Ascending aorta (tissue), 2 donors: ENCODE data around the gene NXPH4. TPM values are rescaled to one million over a fixed set of nuclear protein-coding genes. Genes with fewer than 3 reads are reported as not detected.

Experiments used
- DNase-seq, 2 donors: peaks; one replicate each; pipeline ENCODE4 v3.0.0-alpha.2; 2019; ENCODE audit warnings: low spot score in 2 of 2
- H3K27ac ChIP-seq, 2 donors: fragments of 200-600 bp; sonication (generic); one replicate each; pipeline ENCODE4 v1.5.1; 2016 to 2017; ENCODE audit warnings: mild to moderate bottlenecking in 1 of 2
- H3K27me3 ChIP-seq: fragments of 200-600 bp; sonication (generic); one replicate; pipeline ENCODE4 v1.5.1; 2017
- H3K36me3 ChIP-seq, 2 donors: fragments of 200-600 bp; sonication (generic); one replicate each; pipeline ENCODE4 v1.5.1; 2016
- H3K4me1 ChIP-seq, 2 donors: fragments of 200-600 bp; sonication (generic); one replicate each; pipeline ENCODE4 v1.5.1; 2016 to 2017; ENCODE audit warnings: mild to moderate bottlenecking in 1 of 2
- H3K4me3 ChIP-seq, 2 donors: fragments of 200-600 bp; sonication (generic); one replicate each; pipeline ENCODE4 v1.5.1; 2016 to 2017; ENCODE audit warnings: mild to moderate bottlenecking in 1 of 2
- H3K9me3 ChIP-seq, 2 donors: fragments of 200-600 bp; sonication (generic); one replicate each; pipeline ENCODE4 v1.5.1; 2016
- intact Hi-C: fragments of 100-400 bp; cut with DNase I; formaldehyde crosslinking; loops from one replicate; pipeline ENCODE4 v1.15.1; 2023
- total RNA-seq: library from RNA; depleted of rRNA; stranded (reverse); fragments of >200 nt; gene quantifications from one replicate; pipeline ENCODE4 v1.1.0, GENCODE V29; 2016
- TF ChIP-seq, protein P1 (sequence below), 3 experiments: fragments of 200-600 bp in 2 of 3; fragments of 450-650 bp in 1 of 3; sonication (generic) in 2 of 3; IDR thresholded peaks; one replicate each; pipeline ENCODE4 v1.5.1; 2016 to 2019; ENCODE audit warnings: antibody characterized with exemption in 3 of 3, mild to moderate bottlenecking in 1 of 3, moderate library complexity in 1 of 3

The NXPH4 gene
- total RNA-seq, 1 donor from 2014 or later = not detected

DNA sequence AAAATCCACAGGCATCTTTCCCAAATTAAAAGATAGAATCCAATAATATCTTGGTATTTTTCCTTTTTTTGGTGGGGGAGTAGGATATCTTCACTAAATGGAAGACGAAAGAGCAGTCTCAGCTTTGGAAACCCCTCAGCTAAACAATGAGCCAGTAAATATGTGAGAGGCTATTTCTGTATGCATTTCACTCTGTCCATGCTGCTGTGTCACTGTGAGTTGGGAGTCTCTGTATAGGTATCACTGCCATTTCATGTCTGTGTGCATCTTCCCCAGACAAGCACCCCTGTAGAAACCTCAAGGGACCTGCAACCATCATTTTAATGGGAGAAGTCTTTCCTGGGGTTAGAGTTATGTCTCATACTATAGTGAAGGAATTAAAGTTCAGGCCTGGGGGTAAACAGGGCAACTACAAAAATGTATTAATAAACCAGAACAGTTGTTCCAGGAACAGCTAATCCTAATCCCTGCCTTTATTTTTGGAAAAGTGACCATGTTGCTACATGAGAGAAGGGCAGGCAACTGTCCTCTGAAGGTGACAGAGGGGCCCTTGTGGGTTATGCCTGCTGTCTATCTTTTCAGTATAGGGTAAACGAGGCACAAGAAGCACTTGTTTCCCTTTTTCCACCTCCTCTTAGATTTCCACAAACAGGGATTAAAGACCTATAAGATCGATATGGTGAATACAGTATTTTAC lies 45.7 kb downstream of the NXPH4 start:
- intact Hi-C loops = no loop called here
- no peaks in the 10 kb centered on the region for H3K9me3 ChIP-seq
- DNase-seq = no peak

DNA sequence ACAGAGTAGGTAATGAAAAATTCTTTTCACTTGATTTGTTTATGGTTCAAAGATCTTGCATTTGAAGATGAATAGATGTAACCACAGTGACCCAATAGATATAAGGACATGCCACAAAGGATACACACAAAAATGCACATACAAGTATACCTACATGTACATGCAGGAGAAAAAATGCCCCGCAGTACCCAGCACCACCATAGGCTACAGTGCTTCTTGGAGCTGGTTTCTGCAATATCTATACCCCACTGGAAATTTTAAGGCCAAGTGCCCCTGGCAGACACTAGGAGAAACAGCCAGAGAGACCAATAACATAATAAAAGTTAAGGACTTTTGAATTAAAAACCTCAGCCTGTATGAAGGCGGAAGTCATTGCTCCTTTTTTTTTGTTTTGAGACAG lies 46.5 kb downstream of the NXPH4 start:
- Histone ChIP-seq H3K27me3 (no peaks in the 10 kb centered on the region), H3K4me3 (no peak overlapping the region), H3K27ac (no peak overlapping the region), H3K9me3 (no peaks in the 10 kb centered on the region), H3K4me1 (no peaks in the 10 kb centered on the region), H3K36me3 (peaks cover 26 to 62% of the 10 kb centered on the region in 2 donors)
- TF ChIP-seq, protein P1, sequence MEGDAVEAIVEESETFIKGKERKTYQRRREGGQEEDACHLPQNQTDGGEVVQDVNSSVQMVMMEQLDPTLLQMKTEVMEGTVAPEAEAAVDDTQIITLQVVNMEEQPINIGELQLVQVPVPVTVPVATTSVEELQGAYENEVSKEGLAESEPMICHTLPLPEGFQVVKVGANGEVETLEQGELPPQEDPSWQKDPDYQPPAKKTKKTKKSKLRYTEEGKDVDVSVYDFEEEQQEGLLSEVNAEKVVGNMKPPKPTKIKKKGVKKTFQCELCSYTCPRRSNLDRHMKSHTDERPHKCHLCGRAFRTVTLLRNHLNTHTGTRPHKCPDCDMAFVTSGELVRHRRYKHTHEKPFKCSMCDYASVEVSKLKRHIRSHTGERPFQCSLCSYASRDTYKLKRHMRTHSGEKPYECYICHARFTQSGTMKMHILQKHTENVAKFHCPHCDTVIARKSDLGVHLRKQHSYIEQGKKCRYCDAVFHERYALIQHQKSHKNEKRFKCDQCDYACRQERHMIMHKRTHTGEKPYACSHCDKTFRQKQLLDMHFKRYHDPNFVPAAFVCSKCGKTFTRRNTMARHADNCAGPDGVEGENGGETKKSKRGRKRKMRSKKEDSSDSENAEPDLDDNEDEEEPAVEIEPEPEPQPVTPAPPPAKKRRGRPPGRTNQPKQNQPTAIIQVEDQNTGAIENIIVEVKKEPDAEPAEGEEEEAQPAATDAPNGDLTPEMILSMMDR (IDR thresholded peaks at IDR 0.05) = no peak
- intact Hi-C loops = loop anchor here (1.0 kb wide), 1 partner anchor 189 kb away; no protein-coding TSS in a partner anchor
- DNase-seq = no peak

More for the DNA sequence above, 45.7 kb downstream of the NXPH4 start:
- peaks cover 34 to 66% of the 10 kb centered on the region in 2 donors for H3K36me3 ChIP-seq
- no peaks in the 10 kb centered on the region for H3K4me1 ChIP-seq
- H3K4me3 ChIP-seq = no peak overlapping the region
- TF ChIP-seq, protein P1 (IDR thresholded peaks at IDR 0.05) = no peak
- no peak overlapping the region for H3K27ac ChIP-seq
- H3K27me3 ChIP-seq = no peaks in the 10 kb centered on the region

DNA sequence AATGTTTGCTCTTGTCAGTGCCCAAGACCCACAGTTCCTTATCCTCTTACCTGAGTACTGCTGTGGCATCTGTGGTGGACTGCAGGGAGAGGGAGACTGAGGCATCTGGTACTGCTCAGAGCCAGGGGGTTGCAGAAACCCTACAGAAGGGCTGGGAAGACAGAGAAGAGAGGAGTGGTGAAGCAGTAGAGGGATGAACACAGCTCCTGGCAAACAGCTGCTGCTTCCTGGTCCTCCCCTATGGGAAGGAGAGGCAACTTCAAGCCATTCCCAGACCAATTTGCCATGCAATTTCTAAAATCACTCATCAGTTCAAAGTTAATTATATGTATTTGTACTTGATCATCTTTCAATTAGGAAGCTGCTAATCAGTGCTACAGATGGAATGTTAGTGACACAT lies 50.1 kb downstream of the NXPH4 start:
- no peak overlapping the region for H3K4me3 ChIP-seq
- H3K36me3 ChIP-seq = peaks cover 36 to 62% of the 10 kb centered on the region in 2 donors
- TF ChIP-seq, protein P1 (IDR thresholded peaks at IDR 0.05) = no peak
- no peak for DNase-seq
- no peaks in the 10 kb centered on the region for H3K4me1 ChIP-seq
- no peaks in the 10 kb centered on the region for H3K9me3 ChIP-seq
- no peaks in the 10 kb centered on the region for H3K27me3 ChIP-seq
- H3K27ac ChIP-seq = no peak overlapping the region
- intact Hi-C loops = no loop called here

DNA sequence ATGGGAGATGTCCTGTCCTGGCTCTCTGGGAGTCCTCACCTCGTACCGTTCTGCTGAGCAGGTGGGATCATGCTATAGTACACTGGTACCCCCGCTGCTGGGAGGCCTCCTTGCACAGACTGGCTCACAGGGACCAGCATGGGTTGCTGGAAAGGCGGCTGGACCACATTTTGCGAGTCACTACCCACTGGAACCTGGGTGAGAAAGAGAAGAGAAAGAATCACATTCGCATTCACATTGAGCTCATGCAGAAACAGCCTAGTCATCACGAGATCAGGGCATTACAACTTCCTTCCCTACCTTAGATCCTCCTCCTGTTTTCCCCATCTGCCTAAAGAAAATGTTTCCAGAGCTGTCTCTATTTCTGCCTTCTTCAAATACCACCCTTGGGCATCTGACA lies 51.7 kb downstream of the NXPH4 start:
- no peaks in the 10 kb centered on the region for H3K9me3 ChIP-seq
- no peaks in the 10 kb centered on the region for H3K4me1 ChIP-seq
- no peak overlapping the region for H3K4me3 ChIP-seq
- peaks cover 30 to 62% of the 10 kb centered on the region in 2 donors for H3K36me3 ChIP-seq
- H3K27me3 ChIP-seq = no peaks in the 10 kb centered on the region
- intact Hi-C loops = no loop called here
- TF ChIP-seq, protein P1 (IDR thresholded peaks at IDR 0.05) = no peak
- no peak for DNase-seq
- no peak overlapping the region for H3K27ac ChIP-seq

DNA sequence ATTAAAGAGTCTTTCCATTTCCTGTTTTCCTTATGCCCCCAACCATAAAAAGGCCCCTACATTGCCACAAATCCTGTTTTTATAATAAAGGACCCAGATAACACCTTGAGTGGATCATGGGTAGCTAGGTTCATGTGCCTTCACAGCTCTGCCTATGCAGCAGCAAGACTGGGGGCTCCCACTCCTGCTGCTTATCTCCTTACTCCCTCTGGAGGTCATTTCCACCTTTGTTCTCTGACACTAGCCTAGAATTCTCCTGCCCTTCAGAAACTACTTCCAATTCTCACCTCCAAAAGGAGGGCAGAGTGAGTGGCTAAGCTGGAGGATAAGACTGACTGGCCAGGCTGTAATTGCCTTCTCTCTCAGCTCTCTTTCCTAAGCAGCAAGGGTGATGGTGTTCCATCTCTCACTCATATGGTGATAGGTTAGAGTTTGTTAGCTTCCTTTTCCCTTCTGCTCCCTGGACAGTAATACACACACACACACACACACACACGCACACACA lies 54.4 kb downstream of the NXPH4 start:
- intact Hi-C loops = no loop called here
- H3K36me3 ChIP-seq = peaks cover 29 to 58% of the 10 kb centered on the region in 2 donors
- H3K4me1 ChIP-seq = no peaks in the 10 kb centered on the region
- H3K27ac ChIP-seq = no peak overlapping the region
- no peaks in the 10 kb centered on the region for H3K27me3 ChIP-seq
- DNase-seq = no peak
- TF ChIP-seq, protein P1 (IDR thresholded peaks at IDR 0.05) = no peak
- no peak overlapping the region for H3K4me3 ChIP-seq
- H3K9me3 ChIP-seq = no peaks in the 10 kb centered on the region
